ENCODE results near the gene TMEM37. TPM values are rescaled to one million over a fixed set of nuclear protein-coding genes. Genes with fewer than 3 reads are reported as not detected.

The TMEM37 gene
- total and polyA plus RNA-seq, 2 of the 8 experiments (the other 6 are each of a cell fraction or from before 2014, with no cell fraction given) = 11.0 to 16.2 TPM

DNA sequence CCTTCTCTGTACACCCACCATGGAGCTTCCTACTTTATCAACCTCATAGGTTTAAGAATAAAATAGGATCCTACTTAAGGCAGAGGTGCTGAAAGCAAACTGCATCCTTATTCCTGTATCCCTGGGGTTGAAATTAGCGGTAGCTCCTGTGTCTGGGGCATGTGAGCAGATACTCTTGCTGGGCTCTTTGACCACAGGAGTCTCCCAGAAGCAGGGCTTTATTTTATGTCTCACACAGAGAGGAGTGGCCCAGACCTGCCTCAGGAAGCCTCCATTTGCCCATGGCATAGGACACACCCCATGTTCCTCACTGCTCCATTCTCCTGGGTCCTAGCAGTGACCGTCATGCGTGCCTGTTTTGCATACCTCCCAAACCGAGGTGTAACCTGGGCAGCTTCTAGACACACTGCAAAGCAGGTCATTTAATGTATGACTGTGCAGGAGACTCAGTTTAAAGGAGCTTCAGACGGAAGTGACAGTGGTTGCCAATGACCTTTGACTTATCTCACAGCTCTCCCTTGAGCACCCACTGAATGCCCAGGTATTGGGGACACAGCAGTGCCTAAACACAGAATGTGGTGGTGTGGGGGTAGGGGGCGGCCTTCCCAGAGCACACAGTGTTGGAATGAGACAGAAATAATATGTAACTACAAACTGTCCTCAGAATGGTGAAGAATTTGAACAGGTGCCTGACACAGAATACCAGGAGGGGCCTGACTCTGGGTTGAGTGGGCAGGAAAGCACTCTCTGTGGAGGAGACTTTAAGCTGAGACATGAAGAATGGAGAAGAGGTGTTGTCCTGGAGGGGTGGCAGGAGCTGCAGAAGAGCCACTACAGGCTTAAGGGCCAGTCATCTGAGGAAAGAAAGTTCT is 3.7 kb downstream of the TMEM37 start (continued):
- no peak for TF ChIP-seq JUND (IDR thresholded peaks at IDR 0.05; ENCODE audit: low read length)
- TF ChIP-seq USF2 (IDR thresholded peaks at IDR 0.05; ENCODE audit: low read length) = no peak
- TF ChIP-seq EP300 (IDR thresholded peaks at IDR 0.05; ENCODE audit: borderline replicate concordance in 1 of 2, low read depth in 2 of 2, low read length in 2 of 2) = no peak
- no peak for TF ChIP-seq TAF7 (optimal IDR thresholded peaks at IDR 0.05; ENCODE audit: borderline replicate concordance, low read depth, low read length)
- no peak for TF ChIP-seq BCL11A (IDR thresholded peaks at IDR 0.05; ENCODE audit: low read depth in 2 of 2, low read length in 2 of 2)
- no peak for TF ChIP-seq NRF1 (IDR thresholded peaks at IDR 0.05; ENCODE audit: low read depth, low read length)
